ENCODE data around the gene KMT5C. TPM values are rescaled to one million over a fixed set of nuclear protein-coding genes. Genes with fewer than 3 reads are reported as not detected.

The KMT5C gene
- total RNA-seq, 2 donors from 2014 or later: 73.1 to 80.6 TPM

DNA sequence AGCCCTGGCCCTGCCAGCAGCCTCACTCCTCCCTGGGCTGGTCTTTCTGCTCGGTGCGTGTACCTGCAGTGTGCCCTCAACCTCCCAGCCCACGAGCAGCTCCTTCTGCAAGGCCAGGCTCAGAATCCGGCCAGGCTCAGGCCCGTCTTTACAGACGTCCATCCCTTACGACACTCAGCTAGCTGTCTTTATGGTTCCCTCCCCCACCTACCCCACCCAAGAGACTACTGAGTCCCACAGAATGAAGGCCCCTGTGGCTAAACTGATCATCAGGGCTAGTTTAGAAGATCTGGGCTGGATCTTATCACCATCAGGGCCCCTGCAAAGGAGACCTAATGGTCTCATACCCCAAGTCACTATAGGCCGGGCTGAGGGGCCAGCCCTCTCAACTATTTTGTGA lies 25.3 kb upstream of the KMT5C start:
- Histone ChIP-seq H3K4me1 (ENCODE audit: control insufficient read depth, insufficient read depth, low read length) (peaks cover 3% of the 10 kb centered on the region), H3K36me3 (ENCODE audit: control insufficient read depth, insufficient read depth, low read length) (peaks cover 11% of the 10 kb centered on the region), H3K27me3 (ENCODE audit: control insufficient read depth, insufficient read depth, low read length, poor library complexity, severe bottlenecking) (no peaks in the 10 kb centered on the region), H3K27ac (ENCODE audit: low read depth, low read length) (no peak overlapping the region), H3K4me3 (ENCODE audit: low read length) (no peak overlapping the region), H3K9ac (ENCODE audit: extremely low read depth, low read length, poor library complexity, severe bottlenecking) (no peak overlapping the region), H3K9me3 (ENCODE audit: control insufficient read depth, low read length) (no peaks in the 10 kb centered on the region)
- Mint-ChIP-seq H3K27me3 (ENCODE audit: insufficient read depth) (no peaks in the 10 kb centered on the region), H3K4me1 (no peaks in the 10 kb centered on the region), H3K4me3 (no peak overlapping the region), H3K27ac (peak overlapping the region; percentile 52), H3K9me3 (no peaks in the 10 kb centered on the region), H3K36me3 (ENCODE audit: low read depth) (peaks cover 14% of the 10 kb centered on the region)
- no peak for DNase-seq
- WGBS, 2 experiments (ENCODE audit: insufficient coverage in 1 of 2, insufficient read length in 1 of 2): 89 to 95% methylated on average over 4 to 8 of the region's 8 CpGs
- TF ChIP-seq, protein P1, sequence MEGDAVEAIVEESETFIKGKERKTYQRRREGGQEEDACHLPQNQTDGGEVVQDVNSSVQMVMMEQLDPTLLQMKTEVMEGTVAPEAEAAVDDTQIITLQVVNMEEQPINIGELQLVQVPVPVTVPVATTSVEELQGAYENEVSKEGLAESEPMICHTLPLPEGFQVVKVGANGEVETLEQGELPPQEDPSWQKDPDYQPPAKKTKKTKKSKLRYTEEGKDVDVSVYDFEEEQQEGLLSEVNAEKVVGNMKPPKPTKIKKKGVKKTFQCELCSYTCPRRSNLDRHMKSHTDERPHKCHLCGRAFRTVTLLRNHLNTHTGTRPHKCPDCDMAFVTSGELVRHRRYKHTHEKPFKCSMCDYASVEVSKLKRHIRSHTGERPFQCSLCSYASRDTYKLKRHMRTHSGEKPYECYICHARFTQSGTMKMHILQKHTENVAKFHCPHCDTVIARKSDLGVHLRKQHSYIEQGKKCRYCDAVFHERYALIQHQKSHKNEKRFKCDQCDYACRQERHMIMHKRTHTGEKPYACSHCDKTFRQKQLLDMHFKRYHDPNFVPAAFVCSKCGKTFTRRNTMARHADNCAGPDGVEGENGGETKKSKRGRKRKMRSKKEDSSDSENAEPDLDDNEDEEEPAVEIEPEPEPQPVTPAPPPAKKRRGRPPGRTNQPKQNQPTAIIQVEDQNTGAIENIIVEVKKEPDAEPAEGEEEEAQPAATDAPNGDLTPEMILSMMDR (conservative IDR thresholded peaks at IDR 0.05): no peak

DNA sequence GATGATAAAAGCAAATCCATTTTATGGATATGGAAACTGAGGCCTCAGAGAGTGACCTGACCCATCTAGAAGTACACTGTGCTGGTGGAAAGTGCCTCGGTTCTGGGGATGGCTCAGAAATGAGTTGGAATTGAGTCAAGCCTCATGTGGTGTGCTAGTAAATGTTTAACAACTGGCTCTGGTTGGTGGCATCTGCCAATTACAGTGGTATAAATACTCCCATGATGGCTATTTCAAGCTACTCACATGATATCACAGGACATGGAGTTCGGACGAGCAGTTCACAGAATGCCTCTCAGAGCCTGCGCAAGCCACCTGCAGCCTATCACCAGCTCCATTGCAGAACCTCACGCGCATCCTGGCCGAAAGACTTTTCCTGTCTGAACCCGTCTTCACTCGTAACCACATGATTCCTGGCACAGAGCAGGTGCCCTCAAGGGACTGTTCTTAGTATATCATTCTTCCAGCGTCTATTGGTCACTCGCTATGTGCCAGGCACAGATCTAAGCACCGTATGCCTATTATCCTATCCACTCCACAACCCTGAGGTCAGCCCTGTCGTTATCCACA lies 23.6 kb upstream of the KMT5C start:
- H3K27ac Mint-ChIP-seq: no peak overlapping the region
- TF ChIP-seq, protein P1 (conservative IDR thresholded peaks at IDR 0.05): no peak
- 94 to 95% methylated on average over 11 to 13 of the region's 13 CpGs for WGBS, 2 experiments (ENCODE audit: insufficient coverage in 1 of 2, insufficient read length in 1 of 2)

DNA sequence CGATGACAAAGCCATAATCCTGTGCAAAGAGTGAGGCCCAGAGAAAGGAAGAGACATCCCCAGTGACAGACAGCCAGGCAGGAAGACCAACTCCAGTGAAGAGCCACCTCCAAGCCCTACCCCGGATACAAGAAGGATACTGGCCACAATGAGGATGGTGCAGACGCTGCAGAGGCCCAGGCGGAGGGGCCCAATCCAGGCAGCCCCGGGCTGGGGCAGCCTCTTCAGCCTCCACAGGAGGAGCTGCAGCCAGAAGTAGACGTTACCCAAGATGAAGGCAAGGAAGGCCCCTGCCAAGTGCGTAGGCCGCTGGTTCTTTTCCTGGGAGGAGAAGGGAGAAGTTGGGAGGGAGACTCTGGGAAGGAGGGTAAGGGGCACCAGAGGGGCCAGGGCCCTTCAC lies 23.0 kb upstream of the KMT5C start:
- H3K27me3 ChIP-seq (ENCODE audit: control insufficient read depth, insufficient read depth, low read length, poor library complexity, severe bottlenecking): no peaks in the 10 kb centered on the region
- Mint-ChIP-seq H3K36me3 (ENCODE audit: low read depth) (peaks cover 6% of the 10 kb centered on the region), H3K9me3 (no peaks in the 10 kb centered on the region), H3K4me3 (no peak overlapping the region), H3K27ac (no peak overlapping the region), H3K27me3 (ENCODE audit: insufficient read depth) (no peaks in the 10 kb centered on the region), H3K4me1 (peaks cover 11% of the 10 kb centered on the region)
- TF ChIP-seq, protein P1 (conservative IDR thresholded peaks at IDR 0.05): no peak
- H3K4me3 ChIP-seq (ENCODE audit: low read length): no peak overlapping the region
- H3K9me3 ChIP-seq (ENCODE audit: control insufficient read depth, low read length): no peaks in the 10 kb centered on the region
- no peak overlapping the region for H3K9ac ChIP-seq (ENCODE audit: extremely low read depth, low read length, poor library complexity, severe bottlenecking)
- peaks cover 3% of the 10 kb centered on the region for H3K4me1 ChIP-seq (ENCODE audit: control insufficient read depth, insufficient read depth, low read length)
- DNase-seq: no peak
- 86 to 89% methylated on average over 8 of the region's 8 CpGs for WGBS, 2 experiments (ENCODE audit: insufficient coverage in 1 of 2, insufficient read length in 1 of 2)
- H3K36me3 ChIP-seq (ENCODE audit: control insufficient read depth, insufficient read depth, low read length): no peaks in the 10 kb centered on the region
- H3K27ac ChIP-seq (ENCODE audit: low read depth, low read length): no peak overlapping the region

More for the DNA sequence above, 23.6 kb upstream of the KMT5C start:
- Histone ChIP-seq H3K4me1 (ENCODE audit: control insufficient read depth, insufficient read depth, low read length) (peaks cover 3% of the 10 kb centered on the region), H3K9ac (ENCODE audit: extremely low read depth, low read length, poor library complexity, severe bottlenecking) (no peak overlapping the region), H3K9me3 (ENCODE audit: control insufficient read depth, low read length) (no peaks in the 10 kb centered on the region), H3K27me3 (ENCODE audit: control insufficient read depth, insufficient read depth, low read length, poor library complexity, severe bottlenecking) (no peaks in the 10 kb centered on the region), H3K36me3 (ENCODE audit: control insufficient read depth, insufficient read depth, low read length) (no peaks in the 10 kb centered on the region), H3K27ac (ENCODE audit: low read depth, low read length) (no peak overlapping the region), H3K4me3 (ENCODE audit: low read length) (no peak overlapping the region)
- Mint-ChIP-seq H3K27me3 (ENCODE audit: insufficient read depth) (no peaks in the 10 kb centered on the region), H3K4me3 (no peak overlapping the region), H3K9me3 (no peaks in the 10 kb centered on the region), H3K4me1 (peaks cover 4% of the 10 kb centered on the region), H3K36me3 (ENCODE audit: low read depth) (peaks cover 6% of the 10 kb centered on the region)
- DNase-seq: no peak

Measured in endodermal cell (in vitro differentiated cells).